Stimulated activated naive CD4-positive, alpha-beta T cell treated with Interleukin-2 at 50 U/mL for 16 hours (primary cell): Measurements from ENCODE around the gene ANKRD28.
"Not testable (repeated sequence)": the region's sequence is repeated elsewhere in the genome, so short reads cannot be mapped to it uniquely, and the experiment has no call there.

Experiments
- DNase-seq: peaks from one replicate; lab custom pipeline; 2025; lab: John Stamatoyannopoulos, UW

The ANKRD28 gene

GRCh38 chr3:15771444-15771843 is 26.3 kb downstream of the ANKRD28 start:
- DNase-seq, result no peak

GRCh38 chr3:15769256-15769915 is 28.4 kb downstream of the ANKRD28 start:
- DNase-seq, result no peak

- no peak for DNase-seq
Observed at GRCh38 chr3:15768421-15769255, 29.1 kb downstream of the ANKRD28 start.

GRCh38 chr3:15766406-15766805 is 31.4 kb downstream of the ANKRD28 start:
- DNase-seq, result no peak

- no peak for DNase-seq
Observed at GRCh38 chr3:15758295-15758694, 39.5 kb downstream of the ANKRD28 start.

- no peak for DNase-seq
Observed at GRCh38 chr3:15757824-15758223, 40.0 kb downstream of the ANKRD28 start.

GRCh38 chr3:15756505-15756904 is 41.3 kb downstream of the ANKRD28 start:
- no peak for DNase-seq

GRCh38 chr3:15755780-15756179 is 42.0 kb downstream of the ANKRD28 start:
- no peak for DNase-seq

- no peak for DNase-seq
Observed at GRCh38 chr3:15755181-15755580, 42.6 kb downstream of the ANKRD28 start.

- no peak for DNase-seq
Observed at GRCh38 chr3:15754047-15754446, 43.7 kb downstream of the ANKRD28 start.

GRCh38 chr3:15753056-15753710 is 44.6 kb downstream of the ANKRD28 start:
- DNase-seq, result no peak

- no peak for DNase-seq
Observed at GRCh38 chr3:15750879-15751278, 46.9 kb downstream of the ANKRD28 start.

GRCh38 chr3:15750143-15750542 is 47.6 kb downstream of the ANKRD28 start:
- DNase-seq, result no peak

- not testable (repeated sequence) for DNase-seq
Observed at GRCh38 chr3:15745896-15746295, 51.9 kb downstream of the ANKRD28 start.

GRCh38 chr3:15744176-15744575 is 53.6 kb downstream of the ANKRD28 start:
- no peak for DNase-seq

GRCh38 chr3:15743587-15744009 is 54.2 kb downstream of the ANKRD28 start:
- no peak for DNase-seq

- DNase-seq, result not testable (repeated sequence)
Observed at GRCh38 chr3:15742236-15742635, 55.5 kb downstream of the ANKRD28 start.

GRCh38 chr3:15738616-15739005 is 59.2 kb downstream of the ANKRD28 start:
- not testable (repeated sequence) for DNase-seq

GRCh38 chr3:15731024-15731423 is 66.8 kb downstream of the ANKRD28 start:
- no peak for DNase-seq

- DNase-seq, result no peak
Observed at GRCh38 chr3:15728766-15729165, 69.0 kb downstream of the ANKRD28 start.

- DNase-seq, result no peak
Observed at GRCh38 chr3:15726881-15727280, 70.9 kb downstream of the ANKRD28 start.

GRCh38 chr3:15726043-15726442 is 71.7 kb downstream of the ANKRD28 start:
- DNase-seq, result no peak

GRCh38 chr3:15724446-15724845 is 73.3 kb downstream of the ANKRD28 start:
- DNase-seq, result no peak
